Testis (tissue), 3 donors: ENCODE results near the gene PAFAH2. TPM values are rescaled to one million over a fixed set of nuclear protein-coding genes. Genes with fewer than 3 reads are reported as not detected.

Source experiments
- DNase-seq: peaks from one replicate; pipeline ENCODE4 v3.0.0-alpha.2; 2019
- H3K27ac ChIP-seq, 2 donors: fragments of 200-600 bp; sonication (generic); one replicate each; pipeline ENCODE4 v1.5.1; 2019
- H3K27me3 ChIP-seq: fragments of 200-600 bp; sonication (generic); one replicate; pipeline ENCODE4 v1.5.1; 2019
- H3K36me3 ChIP-seq: fragments of 200-600 bp; sonication (generic); one replicate; pipeline ENCODE4 v1.5.1; 2017; ENCODE audit warnings: low read depth; ENCODE audit errors: missing control alignments
- H3K4me1 ChIP-seq: fragments of 200-600 bp; sonication (generic); one replicate; pipeline ENCODE4 v1.5.1; 2019
- H3K4me3 ChIP-seq, 2 donors: fragments of 200-600 bp; sonication (generic); one replicate each; pipeline ENCODE4 v1.5.1; 2017 to 2019
- H3K9me3 ChIP-seq: fragments of 200-600 bp; sonication (generic); one replicate; pipeline ENCODE4 v1.5.1; 2017
- CTCF ChIP-seq, 3 experiments: fragments of 450-650 bp in 2 of 3; fragments of 200-600 bp in 1 of 3; sonication (generic) in 1 of 3; IDR thresholded peaks; one replicate each; pipeline ENCODE4 v1.5.1; 2016 to 2019; ENCODE audit warnings: antibody characterized with exemption in 3 of 3, mild to moderate bottlenecking in 2 of 3, moderate library complexity in 1 of 3
- POLR2A ChIP-seq: fragments of 450-650 bp; IDR thresholded peaks from one replicate; pipeline ENCODE4 v1.6.1; 2017; ENCODE audit warnings: antibody characterized with exemption, mild to moderate bottlenecking, moderate library complexity
- WGBS, 2 donors: methylation state at CpG; one replicate each; pipeline ENCODE4 v1.1.5; 2018; 5-methylcytosine and 5-hydroxymethylcytosine counted together
- intact Hi-C: fragments of 100-400 bp; cut with DNase I; formaldehyde crosslinking; loops from one replicate; pipeline ENCODE4 v1.15.1; 2023; ENCODE audit warnings: low total_unique reads
- polyA plus RNA-seq: library from polyadenylated mRNA; stranded (reverse); fragments of 350-450 nt; fragmentation: Illumina TruSeq; extraction: RNeasy Lipid Tissue Mini Kit (QIAGEN cat#74804); gene quantifications from one replicate; pipeline ENCODE4 v1.2.3, GENCODE V29; 2014; ENCODE audit warnings: low read depth, low replicate concordance; ENCODE audit not compliant: insufficient read depth
- total RNA-seq, 2 donors: library from RNA; depleted of rRNA; stranded (reverse); fragments of >200 nt; gene quantifications; one replicate each; pipeline ENCODE4 v1.2.3, GENCODE V29; 2016

Gene PAFAH2
- total and polyA plus RNA-seq, 3 donors from 2014 or later, result 14.5 to 24.1 (median 18.9) TPM

DNA sequence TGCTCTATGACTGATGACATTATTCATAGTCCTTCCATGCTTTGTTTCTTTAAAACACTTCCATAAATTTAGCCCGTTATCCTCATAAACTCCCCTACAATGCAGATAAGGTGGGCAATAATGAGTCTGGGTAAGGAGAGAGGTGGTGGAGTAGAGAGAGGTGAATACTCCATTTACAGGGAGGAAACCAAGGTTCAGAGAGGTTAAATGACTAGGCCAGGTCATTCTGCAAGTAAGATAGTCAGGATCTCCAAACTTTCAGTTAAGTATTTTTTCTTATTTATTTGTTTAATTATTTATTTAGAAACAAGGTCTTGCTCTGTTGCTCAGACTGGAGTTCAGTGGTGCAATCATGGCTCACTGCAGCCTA is 26.1 kb downstream of the PAFAH2 start:
- H3K4me3 ChIP-seq, result no peak overlapping the region
- TF ChIP-seq POLR2A (no peak), CTCF (IDR thresholded peaks at IDR 0.05) (no peak)
- no peak overlapping the region for H3K27ac ChIP-seq
- no peak for DNase-seq
- no peaks in the 10 kb centered on the region for H3K27me3 ChIP-seq
- WGBS, 2 donors, result 43 to 61% methylated on average over 1 of the region's 1 CpG
- no peaks in the 10 kb centered on the region for H3K4me1 ChIP-seq
- intact Hi-C loops, result no loop called here
- H3K9me3 ChIP-seq, result no peaks in the 10 kb centered on the region
- H3K36me3 ChIP-seq, result no peaks in the 10 kb centered on the region

DNA sequence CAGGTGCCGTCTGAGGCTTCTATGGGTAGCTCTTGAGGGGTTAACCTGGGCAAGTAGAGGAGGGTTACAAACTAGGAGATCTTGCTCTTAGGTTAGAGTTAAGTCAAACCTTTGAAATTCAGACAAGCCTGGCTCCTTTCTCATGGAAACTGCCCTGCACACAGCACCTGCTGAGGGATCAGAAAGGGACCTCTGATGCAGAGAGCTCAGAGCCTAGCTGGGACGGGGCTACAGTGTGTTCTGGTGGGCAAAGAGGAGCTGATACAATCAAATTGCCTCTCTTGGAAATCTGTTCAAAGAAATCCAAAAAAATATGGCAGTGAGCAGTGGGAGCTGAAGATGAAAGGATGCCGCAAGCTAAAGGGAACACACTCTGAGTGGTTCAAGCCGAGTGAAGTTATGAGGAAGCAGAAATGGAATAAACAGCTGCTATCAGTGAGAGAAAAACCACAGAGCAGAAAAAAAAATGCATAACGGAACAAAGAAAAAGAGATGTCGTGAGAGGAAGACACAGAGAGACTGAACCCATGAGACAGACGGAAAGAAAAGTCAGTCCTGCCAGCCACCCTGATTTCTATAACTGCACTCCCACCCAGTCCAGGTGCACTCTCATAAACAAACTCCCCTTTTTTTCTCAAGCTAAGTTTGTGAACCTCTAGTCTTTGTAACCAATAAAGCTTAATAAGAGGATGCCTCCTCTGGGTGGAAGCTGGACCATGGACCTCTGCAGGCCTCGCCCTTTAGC is 26.6 kb downstream of the PAFAH2 start:
- Histone ChIP-seq H3K36me3 (no peaks in the 10 kb centered on the region), H3K4me1 (no peaks in the 10 kb centered on the region), H3K27ac (no peak overlapping the region), H3K9me3 (no peaks in the 10 kb centered on the region), H3K27me3 (no peaks in the 10 kb centered on the region), H3K4me3 (no peak overlapping the region)
- intact Hi-C loops, result no loop called here
- no peak for TF ChIP-seq POLR2A
- WGBS, 2 donors, result 73 to 74% methylated on average over 8 of the region's 8 CpGs
- no peak for DNase-seq

DNA sequence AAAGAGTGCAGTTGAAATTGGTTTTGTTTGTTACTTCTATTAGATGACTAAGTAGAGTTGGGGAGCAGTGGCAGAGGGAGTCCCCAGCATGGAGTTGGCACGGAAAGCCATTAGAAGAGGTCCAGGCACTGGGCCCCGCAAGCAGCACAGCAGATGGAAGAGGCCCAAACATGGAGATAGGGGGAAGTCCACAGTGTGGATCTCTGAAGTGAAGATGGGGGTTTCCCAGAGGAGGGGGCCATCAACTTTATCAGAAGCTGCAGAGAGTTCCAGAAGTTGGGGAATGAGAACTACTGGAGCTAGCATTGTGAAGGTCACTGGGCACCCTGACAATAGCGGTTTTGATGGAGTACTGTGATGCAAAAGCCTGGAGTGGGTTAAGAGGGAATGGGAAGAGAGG is 30.6 kb downstream of the PAFAH2 start:
- 81 to 88% methylated on average over 3 of the region's 3 CpGs for WGBS, 2 donors
- Histone ChIP-seq H3K9me3 (no peaks in the 10 kb centered on the region), H3K4me3 (no peak overlapping the region), H3K36me3 (no peaks in the 10 kb centered on the region), H3K4me1 (no peaks in the 10 kb centered on the region), H3K27ac (no peak overlapping the region), H3K27me3 (no peaks in the 10 kb centered on the region)
- no peak for DNase-seq
- TF ChIP-seq CTCF (IDR thresholded peaks at IDR 0.05) (no peak), POLR2A (no peak)
- intact Hi-C loops, result no loop called here

DNA sequence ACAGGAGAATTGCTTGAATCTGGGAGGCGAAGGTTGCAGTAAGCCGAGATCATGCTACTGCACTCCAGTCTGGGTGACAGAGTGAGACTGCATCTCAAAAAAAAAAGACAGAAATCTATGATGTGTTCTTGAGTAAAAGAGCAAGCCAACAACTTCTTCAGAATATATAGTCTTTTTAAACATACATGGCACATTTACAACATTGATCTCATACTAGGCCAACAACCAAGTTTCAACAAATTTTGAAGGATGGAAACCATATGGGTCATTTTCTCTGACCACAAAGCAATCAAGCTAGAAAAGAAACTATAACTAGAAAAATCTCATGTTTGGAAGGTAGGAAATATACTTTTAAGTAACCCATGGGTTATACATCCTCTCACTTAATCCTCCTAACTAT is 38.3 kb downstream of the PAFAH2 start:
- no peak for TF ChIP-seq CTCF (IDR thresholded peaks at IDR 0.05)
- no peak for TF ChIP-seq POLR2A
- H3K27me3 ChIP-seq, result no peaks in the 10 kb centered on the region
- H3K9me3 ChIP-seq, result no peaks in the 10 kb centered on the region
- no peaks in the 10 kb centered on the region for H3K36me3 ChIP-seq
- intact Hi-C loops, result no loop called here
- H3K4me3 ChIP-seq, result no peak overlapping the region
- H3K27ac ChIP-seq, result no peak overlapping the region
- no peaks in the 10 kb centered on the region for H3K4me1 ChIP-seq
- no peak for DNase-seq
- WGBS, 2 donors, result 95 to 98% methylated on average over 2 of the region's 2 CpGs

GRCh38 chr1:25958465-25958864 is 39.4 kb downstream of the PAFAH2 start:
- Histone ChIP-seq H3K36me3 (no peaks in the 10 kb centered on the region), H3K27me3 (no peaks in the 10 kb centered on the region), H3K4me3 (no peak overlapping the region), H3K27ac (no peak overlapping the region), H3K9me3 (no peaks in the 10 kb centered on the region), H3K4me1 (no peaks in the 10 kb centered on the region)
- TF ChIP-seq POLR2A (no peak), CTCF (IDR thresholded peaks at IDR 0.05) (no peak)
- intact Hi-C loops, result no loop called here
- DNase-seq, result no peak
- 91 to 93% methylated on average over 6 of the region's 6 CpGs for WGBS, 2 donors
